Astrocyte (in vitro differentiated cells and primary cell): ENCODE measurements around the gene TBC1D5. TPM values are rescaled to one million over a fixed set of nuclear protein-coding genes. Genes with fewer than 3 reads are reported as not detected.

Experiments
- DNase-seq: peaks from one replicate; pipeline ENCODE4 v3.0.0-alpha.2; 2010; ENCODE audit warnings: low read depth
- FAIRE-seq: peaks from 2 replicates; lab custom pipeline; 2011; peaks lifted over from hg19 to GRCh38; lab: Jason Lieb, UNC
- H2AFZ ChIP-seq: 2 replicates; pipeline ENCODE4 v1.6.0; 2012; ENCODE audit warnings: low read depth, low read length, inconsistent platforms
- H3K27ac ChIP-seq: 2 replicates; pipeline ENCODE4 v1.5.1; 2011; ENCODE audit warnings: low read depth, low read length, inconsistent platforms
- H3K27me3 ChIP-seq: 2 replicates; pipeline ENCODE4 v1.6.0; 2011; ENCODE audit warnings: low read length, inconsistent platforms; ENCODE audit not compliant: insufficient read depth
- H3K36me3 ChIP-seq: 2 replicates; pipeline ENCODE4 v1.5.1; 2011; ENCODE audit warnings: low read length, inconsistent platforms; ENCODE audit not compliant: insufficient read depth
- H3K4me1 ChIP-seq: 2 replicates; pipeline ENCODE4 v1.5.1; 2011; ENCODE audit warnings: low read length, inconsistent platforms; ENCODE audit not compliant: insufficient read depth
- H3K4me2 ChIP-seq: 2 replicates; pipeline ENCODE4 v1.6.0; 2012; ENCODE audit warnings: low read length, inconsistent platforms
- H3K4me3 ChIP-seq: 2 replicates; pipeline ENCODE4 v1.5.1; 2011; ENCODE audit warnings: low read depth, mild to moderate bottlenecking, low read length, inconsistent platforms; ENCODE audit not compliant: insufficient read depth
- H3K79me2 ChIP-seq: 2 replicates; pipeline ENCODE4 v1.6.0; 2012; ENCODE audit warnings: mild to moderate bottlenecking, low read length, inconsistent platforms; ENCODE audit not compliant: insufficient read depth
- H3K9ac ChIP-seq: 2 replicates; pipeline ENCODE4 v1.6.0; 2012; ENCODE audit warnings: mild to moderate bottlenecking, low read length, inconsistent platforms
- H3K9me3 ChIP-seq: 2 replicates; pipeline ENCODE4 v1.5.1; 2012; ENCODE audit warnings: low read depth, mild to moderate bottlenecking, low read length, inconsistent platforms; ENCODE audit not compliant: insufficient read depth
- H4K20me1 ChIP-seq: 2 replicates; pipeline ENCODE4 v1.6.0; 2012; ENCODE audit warnings: low read length, inconsistent platforms; ENCODE audit not compliant: insufficient read depth
- H3K27ac Mint-ChIP-seq: one replicate; pipeline ENCODE4 v1.8.0; 2021; ENCODE audit warnings: mild to moderate bottlenecking, mixed read lengths; ENCODE audit not compliant: unreplicated experiment
- H3K27me3 Mint-ChIP-seq: one replicate; pipeline ENCODE4 v1.8.0; 2021; ENCODE audit warnings: low read depth, mixed read lengths; ENCODE audit not compliant: unreplicated experiment
- H3K36me3 Mint-ChIP-seq: one replicate; pipeline ENCODE4 v1.8.0; 2021; ENCODE audit warnings: low read depth, mixed read lengths; ENCODE audit not compliant: unreplicated experiment
- H3K4me1 Mint-ChIP-seq: one replicate; pipeline ENCODE4 v1.8.0; 2021; ENCODE audit warnings: low read depth, mixed read lengths; ENCODE audit not compliant: unreplicated experiment
- H3K4me3 Mint-ChIP-seq: one replicate; pipeline ENCODE4 v1.8.0; 2021; ENCODE audit warnings: mild to moderate bottlenecking, moderate library complexity, mixed read lengths; ENCODE audit not compliant: unreplicated experiment
- H3K9me3 Mint-ChIP-seq: one replicate; pipeline ENCODE4 v1.8.0; 2021; ENCODE audit warnings: mild to moderate bottlenecking, mixed read lengths; ENCODE audit not compliant: unreplicated experiment
- EZH2 ChIP-seq: IDR thresholded peaks from 2 replicates; pipeline ENCODE4 v1.6.1; 2012; ENCODE audit warnings: mild to moderate bottlenecking, low read length, inconsistent platforms; ENCODE audit not compliant: insufficient read depth
- total RNA-seq: library from RNA; stranded (reverse); gene quantifications from 2 replicates; pipeline ENCODE4 v1.2.1, GENCODE V29; 2021
- TF ChIP-seq, protein P1 (sequence below): IDR thresholded peaks from 2 replicates; pipeline ENCODE4 v1.5.1; 2011; ENCODE audit warnings: low read depth, mild to moderate bottlenecking, inconsistent platforms, low read length, moderate library complexity; ENCODE audit not compliant: insufficient read depth

TBC1D5 gene
- total RNA-seq, 1 donor from 2014 or later, result 23.0 TPM

DNA sequence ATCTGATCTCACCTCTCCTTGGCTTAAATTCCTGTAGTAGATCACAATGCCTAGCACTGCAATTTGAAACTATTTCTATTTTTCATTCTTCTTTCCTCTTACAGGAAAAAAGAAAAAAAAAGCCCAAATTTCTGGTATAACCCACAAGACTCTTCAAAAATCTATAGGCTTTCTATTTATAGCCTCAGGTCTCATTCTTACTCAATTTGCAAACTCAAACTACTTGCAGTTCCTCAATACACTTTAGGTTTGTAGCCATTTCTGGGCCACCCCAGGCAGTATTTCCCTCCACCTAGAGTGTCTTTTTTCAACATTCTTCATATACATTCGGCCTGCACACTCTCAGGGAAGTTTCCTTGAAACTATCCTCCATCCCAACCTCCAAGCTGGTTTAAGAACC lies 169.0 kb downstream of the TBC1D5 start:
- H3K36me3 ChIP-seq, result no peaks in the 10 kb centered on the region
- no peaks in the 10 kb centered on the region for H3K9me3 ChIP-seq
- H3K9ac ChIP-seq, result no peak overlapping the region
- no peaks in the 10 kb centered on the region for H3K4me1 ChIP-seq
- H3K4me3 ChIP-seq, result no peak overlapping the region
- H3K4me2 ChIP-seq, result no peak overlapping the region
- Mint-ChIP-seq H3K4me1 (no peaks in the 10 kb centered on the region), H3K36me3 (no peaks in the 10 kb centered on the region), H3K27ac (no peak overlapping the region), H3K9me3 (no peaks in the 10 kb centered on the region), H3K27me3 (no peaks in the 10 kb centered on the region), H3K4me3 (no peak overlapping the region)
- H2AFZ ChIP-seq, result no peak overlapping the region
- DNase-seq, result no peak
- TF ChIP-seq EZH2, result no peak
- TF ChIP-seq, protein P1, sequence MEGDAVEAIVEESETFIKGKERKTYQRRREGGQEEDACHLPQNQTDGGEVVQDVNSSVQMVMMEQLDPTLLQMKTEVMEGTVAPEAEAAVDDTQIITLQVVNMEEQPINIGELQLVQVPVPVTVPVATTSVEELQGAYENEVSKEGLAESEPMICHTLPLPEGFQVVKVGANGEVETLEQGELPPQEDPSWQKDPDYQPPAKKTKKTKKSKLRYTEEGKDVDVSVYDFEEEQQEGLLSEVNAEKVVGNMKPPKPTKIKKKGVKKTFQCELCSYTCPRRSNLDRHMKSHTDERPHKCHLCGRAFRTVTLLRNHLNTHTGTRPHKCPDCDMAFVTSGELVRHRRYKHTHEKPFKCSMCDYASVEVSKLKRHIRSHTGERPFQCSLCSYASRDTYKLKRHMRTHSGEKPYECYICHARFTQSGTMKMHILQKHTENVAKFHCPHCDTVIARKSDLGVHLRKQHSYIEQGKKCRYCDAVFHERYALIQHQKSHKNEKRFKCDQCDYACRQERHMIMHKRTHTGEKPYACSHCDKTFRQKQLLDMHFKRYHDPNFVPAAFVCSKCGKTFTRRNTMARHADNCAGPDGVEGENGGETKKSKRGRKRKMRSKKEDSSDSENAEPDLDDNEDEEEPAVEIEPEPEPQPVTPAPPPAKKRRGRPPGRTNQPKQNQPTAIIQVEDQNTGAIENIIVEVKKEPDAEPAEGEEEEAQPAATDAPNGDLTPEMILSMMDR, result no peak
- FAIRE-seq, result no peak
- no peaks in the 10 kb centered on the region for H3K79me2 ChIP-seq
- H3K27me3 ChIP-seq, result no peaks in the 10 kb centered on the region
- no peak overlapping the region for H3K27ac ChIP-seq
- H4K20me1 ChIP-seq, result no peaks in the 10 kb centered on the region

DNA sequence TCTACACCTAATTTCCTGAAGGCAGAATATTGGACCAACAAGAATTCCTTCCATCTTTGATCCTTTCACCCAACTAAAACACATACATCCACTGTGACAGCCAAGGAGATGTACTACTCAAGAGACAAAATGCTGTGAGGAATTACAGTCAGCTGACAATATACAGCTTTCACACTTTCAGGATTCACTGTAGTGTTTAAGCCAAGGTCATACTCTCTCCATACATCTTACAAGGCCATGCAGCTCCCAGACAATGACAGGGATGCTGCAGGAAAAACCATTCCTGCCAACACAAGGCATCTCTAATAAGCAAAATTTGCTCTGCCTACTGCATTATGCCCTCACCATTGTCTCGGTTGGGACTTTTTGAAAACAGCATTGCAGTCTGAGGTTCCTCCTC lies 170.7 kb downstream of the TBC1D5 start:
- H3K27ac Mint-ChIP-seq, result no peak overlapping the region
- no peaks in the 10 kb centered on the region for H3K9me3 ChIP-seq
- H3K27me3 ChIP-seq, result no peaks in the 10 kb centered on the region
- H3K9me3 Mint-ChIP-seq, result no peaks in the 10 kb centered on the region
- no peak for DNase-seq
- no peak overlapping the region for H3K27ac ChIP-seq
- H3K4me1 ChIP-seq, result no peaks in the 10 kb centered on the region
- no peak overlapping the region for H3K4me2 ChIP-seq
- H3K4me1 Mint-ChIP-seq, result no peaks in the 10 kb centered on the region
- no peaks in the 10 kb centered on the region for H3K36me3 ChIP-seq
- H3K36me3 Mint-ChIP-seq, result no peaks in the 10 kb centered on the region
- no peak for FAIRE-seq
- H3K79me2 ChIP-seq, result no peaks in the 10 kb centered on the region
- H3K9ac ChIP-seq, result no peak overlapping the region
- no peak overlapping the region for H3K4me3 Mint-ChIP-seq
- no peak for TF ChIP-seq EZH2
- TF ChIP-seq, protein P1, result no peak
- no peaks in the 10 kb centered on the region for H3K27me3 Mint-ChIP-seq
- H4K20me1 ChIP-seq, result no peaks in the 10 kb centered on the region
- no peak overlapping the region for H3K4me3 ChIP-seq
- H2AFZ ChIP-seq, result no peak overlapping the region

DNA sequence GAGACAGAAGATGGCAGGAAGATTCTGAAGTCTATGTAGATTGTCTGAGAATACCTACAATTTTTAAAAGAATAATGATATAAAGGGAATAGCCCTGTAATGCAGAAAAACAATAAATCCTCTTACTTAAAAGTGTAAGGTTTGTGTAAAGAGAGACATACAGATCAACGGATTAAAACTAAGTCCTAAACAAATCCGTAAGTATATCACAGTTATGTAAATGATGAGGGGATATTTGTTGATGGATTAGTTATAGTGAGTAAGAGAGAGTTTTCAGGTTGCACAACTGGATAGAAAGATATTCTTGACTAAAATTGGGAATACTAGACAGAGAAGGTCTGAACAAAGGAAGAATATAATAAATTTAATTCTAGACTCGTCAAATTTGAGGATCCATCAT lies 179.6 kb downstream of the TBC1D5 start:
- DNase-seq, result no peak
- no peak overlapping the region for H3K4me3 Mint-ChIP-seq

More for the DNA sequence above, 179.6 kb downstream of the TBC1D5 start:
- TF ChIP-seq, protein P1, result no peak
- TF ChIP-seq EZH2, result no peak
- no peak overlapping the region for H3K4me2 ChIP-seq
- H4K20me1 ChIP-seq, result no peaks in the 10 kb centered on the region
- no peaks in the 10 kb centered on the region for H3K4me1 ChIP-seq
- Mint-ChIP-seq H3K4me1 (no peaks in the 10 kb centered on the region), H3K27me3 (no peaks in the 10 kb centered on the region), H3K27ac (no peak overlapping the region), H3K36me3 (no peaks in the 10 kb centered on the region), H3K9me3 (no peaks in the 10 kb centered on the region)
- FAIRE-seq, result no peak
- no peak overlapping the region for H2AFZ ChIP-seq
- H3K4me3 ChIP-seq, result no peak overlapping the region
- no peaks in the 10 kb centered on the region for H3K79me2 ChIP-seq
- no peak overlapping the region for H3K27ac ChIP-seq
- no peak overlapping the region for H3K9ac ChIP-seq
- H3K36me3 ChIP-seq, result no peaks in the 10 kb centered on the region
- H3K27me3 ChIP-seq, result no peaks in the 10 kb centered on the region
- H3K9me3 ChIP-seq, result no peaks in the 10 kb centered on the region
